NOMO-1 treated with DMSO at 0.1 percent for 48 hours (cell line): ENCODE results near the gene ECM2.

Experiments used
- DNase-seq: peaks from one replicate; lab custom pipeline; 2025; ENCODE audit not compliant: unreplicated experiment; lab: John Stamatoyannopoulos, UW

Gene ECM2

DNA sequence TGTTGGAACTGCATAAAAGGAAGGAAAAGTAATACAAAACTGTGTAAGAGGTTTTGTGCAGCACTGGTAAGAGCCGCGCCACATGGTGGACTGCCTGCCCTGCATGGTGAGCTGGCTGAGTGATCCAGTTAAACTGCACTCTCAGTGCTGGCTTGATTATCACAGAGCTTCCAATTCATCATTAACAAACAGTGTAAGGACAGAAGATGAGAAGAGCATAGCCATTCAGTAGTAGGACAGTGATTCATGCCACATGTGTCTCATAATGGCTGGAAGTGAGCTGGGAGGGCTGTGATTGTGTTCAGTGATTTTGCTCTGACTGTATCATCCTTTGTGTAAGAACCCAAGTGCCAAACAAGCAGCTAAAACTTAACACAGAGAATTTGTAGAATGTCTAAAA, 67.6 kb downstream of the ECM2 start:
- DNase-seq: no peak

DNA sequence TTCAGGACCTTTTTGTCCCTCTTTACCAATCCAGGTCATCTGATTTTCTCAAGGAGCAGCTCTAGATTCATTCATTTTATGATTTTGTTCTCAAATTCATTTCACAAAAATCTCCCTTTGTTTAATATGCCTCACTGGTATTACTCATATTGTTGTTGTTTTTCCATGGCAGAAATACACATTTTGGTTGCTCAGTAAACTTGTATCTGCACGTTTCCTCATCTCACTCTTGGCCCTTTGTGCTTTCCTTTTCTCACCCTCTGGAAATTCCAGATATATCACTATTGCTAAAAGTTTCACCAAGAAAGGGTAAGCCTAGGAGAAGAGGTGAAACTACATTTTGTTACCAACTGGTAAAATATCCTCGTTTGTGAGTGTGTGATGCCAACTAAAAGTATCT, 68.3 kb downstream of the ECM2 start:
- no peak for DNase-seq

DNA sequence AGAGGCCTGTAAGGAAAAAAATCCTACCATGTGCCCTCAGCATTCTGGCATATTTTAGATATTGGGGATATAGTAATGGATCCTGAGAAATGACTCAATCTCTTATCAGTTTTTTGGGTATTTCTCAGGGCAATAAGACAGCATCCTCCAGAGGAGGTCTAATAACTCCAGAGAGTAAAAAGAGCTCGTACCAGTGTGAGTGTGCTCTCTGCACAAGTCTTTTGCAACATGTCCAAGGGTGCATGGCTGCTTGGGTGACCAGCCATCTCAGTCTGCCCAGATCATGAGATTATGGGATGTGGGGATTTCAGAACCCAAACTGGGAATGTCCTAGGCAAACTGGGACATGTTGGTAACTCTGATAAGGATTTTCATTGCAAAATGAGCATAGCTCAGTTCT, 68.7 kb downstream of the ECM2 start:
- DNase-seq: no peak

DNA sequence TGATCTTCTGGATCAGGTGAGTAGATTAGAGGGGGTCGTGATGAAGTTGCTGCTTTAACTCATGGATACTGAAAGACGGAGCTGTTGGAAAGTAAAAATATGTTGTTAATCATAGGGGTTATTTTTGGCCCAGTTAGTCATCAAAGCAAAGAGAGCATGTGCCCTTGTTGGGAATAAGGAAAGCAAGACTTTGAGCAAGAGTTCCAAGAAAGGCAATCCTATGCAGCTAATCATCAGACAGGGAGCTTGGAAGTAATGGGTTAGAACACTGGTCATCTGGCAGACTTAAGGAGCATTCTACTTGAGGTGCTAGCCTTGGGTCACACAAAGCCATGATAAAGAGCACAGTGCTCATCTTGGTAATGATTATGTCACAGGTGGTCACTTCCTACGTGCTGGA, 71.8 kb downstream of the ECM2 start:
- no peak for DNase-seq

DNA sequence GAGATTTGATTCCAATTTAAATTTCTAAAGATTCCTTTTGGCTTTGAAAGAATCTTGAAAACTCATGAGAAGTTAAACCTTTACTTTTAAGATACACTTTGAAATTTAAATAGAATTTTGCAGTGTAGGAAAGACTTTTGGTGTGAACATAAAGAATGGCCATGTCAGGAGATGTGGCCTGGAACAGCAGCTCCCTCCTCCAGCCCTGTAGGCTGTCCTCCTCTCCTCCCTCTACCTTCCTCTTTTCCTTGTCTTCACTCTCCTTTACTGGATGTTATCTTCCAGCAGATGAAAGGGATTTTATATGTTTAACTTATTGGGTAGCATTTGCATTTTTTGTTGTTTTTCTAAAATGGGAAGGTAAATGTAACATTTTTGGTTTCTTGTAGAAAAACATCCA, 72.4 kb downstream of the ECM2 start:
- DNase-seq: no peak

DNA sequence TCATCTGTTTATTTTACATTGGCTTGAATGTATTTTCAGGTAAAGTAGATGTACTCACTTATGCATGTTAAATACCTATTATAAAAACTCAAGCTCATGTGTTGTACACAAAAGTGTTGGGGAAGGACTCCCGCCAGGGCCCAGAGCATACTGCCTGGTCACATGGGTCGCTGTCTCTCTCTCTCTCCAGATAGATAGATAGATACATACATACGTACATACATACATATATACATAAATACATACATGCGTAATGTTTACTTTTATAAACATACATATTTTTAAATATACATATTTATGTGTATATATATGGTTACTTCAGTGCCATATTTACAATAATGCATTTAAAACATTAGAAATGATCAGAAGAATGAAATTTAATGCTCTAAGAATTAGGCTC, 78.2 kb downstream of the ECM2 start:
- DNase-seq: no peak

DNA sequence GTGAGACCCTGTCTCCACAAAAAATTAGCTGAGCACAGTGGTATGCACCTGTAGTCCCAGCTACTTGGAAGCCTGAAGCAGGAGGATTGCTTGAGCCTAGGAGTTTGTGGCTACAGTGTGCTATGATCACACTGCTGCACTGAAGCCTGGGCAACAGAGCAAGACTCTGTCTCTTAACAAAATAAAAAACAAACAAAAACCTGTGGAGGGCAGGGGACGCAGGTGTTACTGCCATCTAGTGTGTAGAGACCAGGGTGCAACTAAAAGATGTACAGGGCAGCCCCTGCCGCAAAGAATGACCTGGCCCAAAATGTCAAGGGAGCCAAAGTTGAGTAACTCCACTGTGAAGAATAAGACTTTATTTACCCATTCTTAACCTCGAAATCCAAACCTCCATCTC, 80.6 kb downstream of the ECM2 start:
- no peak for DNase-seq

DNA sequence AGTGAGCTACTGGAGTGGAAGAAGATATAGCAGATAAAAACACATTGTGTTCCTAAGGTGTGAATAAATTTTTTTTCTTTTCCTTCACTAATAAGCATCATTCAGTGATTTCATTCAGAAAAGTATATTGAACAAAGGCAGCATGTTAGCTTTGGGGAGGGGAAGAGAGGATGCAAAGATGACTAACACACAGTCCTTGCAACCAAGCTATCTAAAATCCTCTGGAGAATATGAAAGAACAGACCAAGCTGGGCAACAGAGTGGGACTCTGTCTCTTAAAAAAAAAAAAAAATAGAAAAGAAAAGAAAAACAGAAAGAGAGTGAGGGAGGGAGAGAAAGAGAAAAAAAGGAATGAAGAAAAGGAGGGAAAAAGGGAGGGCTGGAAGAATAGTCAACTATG, 89.3 kb downstream of the ECM2 start:
- no peak for DNase-seq
